ENCODE measurements around the gene SMPDL3B.

GRCh38 chr1:27894521-27894920, 40.3 kb upstream of the SMPDL3B start:
- TF ChIP-seq CTCF (IDR thresholded peaks at IDR 0.05) = no peak
- TF ChIP-seq POLR2A (IDR thresholded peaks at IDR 0.05) = no peak

Data from esophagus squamous epithelium (tissue), 4 donors.